GM06990 (cell line): Measurements from ENCODE around the gene IGF1R.

Experiments
- DNase-seq: peaks from one replicate; pipeline ENCODE4 v3.0.0-alpha.2; 2011; ENCODE audit not compliant: insufficient read length; ENCODE audit errors: extremely low read depth
- H3K27me3 ChIP-seq: replicated peaks from 2 replicates; pipeline ENCODE4 v1.6.0; 2011; ENCODE audit warnings: low read length; ENCODE audit not compliant: control insufficient read depth, insufficient read depth
- H3K36me3 ChIP-seq: 2 replicates; pipeline ENCODE4 v1.5.1; 2011; ENCODE audit warnings: low read length; ENCODE audit not compliant: control insufficient read depth, insufficient read depth
- H3K4me3 ChIP-seq: replicated peaks from 2 replicates; pipeline ENCODE4 v1.5.1; 2011; ENCODE audit warnings: low read depth, mild to moderate bottlenecking, control low read depth, low read length
- TF ChIP-seq, protein P1 (sequence below): IDR thresholded peaks from 2 replicates; pipeline ENCODE4 v1.5.1; 2011; ENCODE audit warnings: low read length, control low read depth, mild to moderate bottlenecking, inconsistent platforms; ENCODE audit not compliant: insufficient read depth, poor library complexity, severe bottlenecking

The IGF1R gene

DNA sequence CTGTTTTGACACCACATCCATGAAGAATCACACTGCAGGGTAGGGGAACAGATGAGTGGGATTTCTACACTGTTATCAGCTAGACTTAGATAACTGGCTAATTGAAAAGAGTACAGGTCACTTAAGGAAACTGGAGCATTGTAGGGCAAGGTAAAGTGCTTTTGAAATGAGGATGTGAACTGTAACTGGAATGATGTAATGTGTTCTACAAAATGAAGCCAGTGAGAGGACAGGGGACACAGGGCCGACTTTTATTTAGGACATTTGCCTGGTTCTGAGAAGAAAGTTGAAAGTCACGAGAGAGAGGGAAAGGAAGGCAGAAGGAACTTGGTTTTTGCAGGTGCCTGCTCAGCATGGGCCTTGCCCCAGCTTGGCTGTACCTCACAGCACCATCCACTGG is 50.5 kb downstream of the IGF1R start:
- Histone ChIP-seq H3K27me3 (no peaks in the 10 kb centered on the region; the same call in 1 of the 2 replicates), H3K36me3 (no peaks in the 10 kb centered on the region), H3K4me3 (no peak overlapping the region)
- no peak for DNase-seq
- TF ChIP-seq, protein P1, sequence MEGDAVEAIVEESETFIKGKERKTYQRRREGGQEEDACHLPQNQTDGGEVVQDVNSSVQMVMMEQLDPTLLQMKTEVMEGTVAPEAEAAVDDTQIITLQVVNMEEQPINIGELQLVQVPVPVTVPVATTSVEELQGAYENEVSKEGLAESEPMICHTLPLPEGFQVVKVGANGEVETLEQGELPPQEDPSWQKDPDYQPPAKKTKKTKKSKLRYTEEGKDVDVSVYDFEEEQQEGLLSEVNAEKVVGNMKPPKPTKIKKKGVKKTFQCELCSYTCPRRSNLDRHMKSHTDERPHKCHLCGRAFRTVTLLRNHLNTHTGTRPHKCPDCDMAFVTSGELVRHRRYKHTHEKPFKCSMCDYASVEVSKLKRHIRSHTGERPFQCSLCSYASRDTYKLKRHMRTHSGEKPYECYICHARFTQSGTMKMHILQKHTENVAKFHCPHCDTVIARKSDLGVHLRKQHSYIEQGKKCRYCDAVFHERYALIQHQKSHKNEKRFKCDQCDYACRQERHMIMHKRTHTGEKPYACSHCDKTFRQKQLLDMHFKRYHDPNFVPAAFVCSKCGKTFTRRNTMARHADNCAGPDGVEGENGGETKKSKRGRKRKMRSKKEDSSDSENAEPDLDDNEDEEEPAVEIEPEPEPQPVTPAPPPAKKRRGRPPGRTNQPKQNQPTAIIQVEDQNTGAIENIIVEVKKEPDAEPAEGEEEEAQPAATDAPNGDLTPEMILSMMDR, result no peak

GRCh38 chr15:98699591-98700424 is 51.5 kb downstream of the IGF1R start:
- H3K27me3 ChIP-seq, result no peaks in the 10 kb centered on the region; the same call in 1 of the 2 replicates
- DNase-seq, result no peak
- H3K36me3 ChIP-seq, result no peaks in the 10 kb centered on the region
- H3K4me3 ChIP-seq, result no peak overlapping the region
- TF ChIP-seq, protein P1, result no peak

GRCh38 chr15:98700519-98700918 is 52.2 kb downstream of the IGF1R start:
- TF ChIP-seq, protein P1, result no peak
- no peak for DNase-seq
- no peaks in the 10 kb centered on the region; the same call in 1 of the 2 replicates for H3K27me3 ChIP-seq
- H3K4me3 ChIP-seq, result no peak overlapping the region
- no peaks in the 10 kb centered on the region for H3K36me3 ChIP-seq

DNA sequence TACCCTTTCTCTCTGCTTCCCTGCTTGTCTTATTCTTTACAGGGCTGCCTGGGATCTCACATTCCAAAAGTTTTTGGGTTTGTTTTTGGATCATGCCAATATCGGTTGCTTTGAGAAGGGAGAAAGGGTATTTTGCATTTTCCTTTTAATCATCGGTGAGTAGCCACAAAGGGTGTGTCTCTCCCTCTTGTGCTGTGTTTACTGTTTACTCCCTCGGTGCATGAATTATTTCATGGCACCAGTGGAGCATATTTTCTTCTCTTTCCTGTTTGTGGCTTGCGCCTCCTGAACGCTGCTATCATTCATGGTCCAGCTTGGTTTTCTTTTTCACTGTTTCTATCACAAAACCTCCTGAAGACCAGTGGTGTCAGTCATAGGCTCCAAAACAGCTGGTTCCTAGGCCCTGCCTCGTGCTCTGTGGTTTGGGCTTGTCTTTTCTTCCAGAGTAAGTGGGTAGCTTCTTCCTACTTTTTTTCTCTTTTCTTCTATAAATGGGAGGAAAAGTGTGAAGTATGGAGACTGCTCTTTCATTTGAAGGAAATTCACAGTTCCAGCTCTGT is 54.9 kb downstream of the IGF1R start:
- Histone ChIP-seq H3K36me3 (no peaks in the 10 kb centered on the region), H3K4me3 (no peak overlapping the region), H3K27me3 (no peaks in the 10 kb centered on the region; the same call in 1 of the 2 replicates)
- TF ChIP-seq, protein P1, result no peak
- no peak for DNase-seq

GRCh38 chr15:98705070-98705469 is 56.7 kb downstream of the IGF1R start:
- no peak for DNase-seq
- H3K4me3 ChIP-seq, result no peak overlapping the region
- H3K27me3 ChIP-seq, result no peaks in the 10 kb centered on the region
- no peaks in the 10 kb centered on the region for H3K36me3 ChIP-seq
- TF ChIP-seq, protein P1, result no peak
